ENCODE results near the gene IGSF9B. TPM values are rescaled to one million over a fixed set of nuclear protein-coding genes. Genes with fewer than 3 reads are reported as not detected.

The IGSF9B gene
- total RNA-seq, 2 experiments from 2014 or later, result 0.95 to 2.8 TPM

DNA sequence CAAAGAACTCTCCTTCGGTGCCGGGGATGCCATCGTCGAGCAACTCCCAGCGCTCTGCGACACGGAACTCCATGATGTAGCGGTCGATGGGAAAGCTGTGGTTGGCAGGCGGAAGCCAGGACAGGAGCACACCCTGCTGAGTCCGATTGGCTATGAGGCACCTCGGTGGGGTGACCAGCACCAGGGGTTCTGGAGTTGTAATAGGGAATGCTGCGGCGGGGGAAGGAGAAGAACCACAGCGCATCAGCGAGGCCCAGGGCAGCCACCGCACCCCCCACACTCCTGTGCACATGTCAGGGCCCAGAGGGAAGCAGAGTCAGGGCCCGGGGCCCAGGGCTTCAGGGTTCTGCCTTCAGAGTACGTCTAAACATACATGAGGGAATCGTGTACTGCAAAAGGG lies 31.0 kb downstream of the IGSF9B start:
- DNase-seq (ENCODE audit: low spot score), result no peak
- no peaks in the 10 kb centered on the region for H3K9me3 ChIP-seq (ENCODE audit: low read length)
- CTCF ChIA-PET (ENCODE audit: unreplicated experiment), result no interaction called here
- H4K20me1 ChIP-seq (ENCODE audit: insufficient read depth, low read length), result no peaks in the 10 kb centered on the region
- H3K4me1 ChIP-seq (ENCODE audit: insufficient read depth, low read length, poor library complexity, severe bottlenecking), result no peaks in the 10 kb centered on the region
- H3K4me2 ChIP-seq (ENCODE audit: low read length), result no peak overlapping the region
- POLR2A ChIA-PET, result no interaction called here
- no peak for TF ChIP-seq EZH2phosphoT487 (IDR thresholded peaks at IDR 0.05; ENCODE audit: borderline replicate concordance, low read depth, low read length)
- H2AFZ ChIP-seq (ENCODE audit: low read length), result no peak overlapping the region
- no peaks in the 10 kb centered on the region for H3K36me3 ChIP-seq (ENCODE audit: insufficient read depth, low read length)
- no peak overlapping the region for H3K27ac ChIP-seq (ENCODE audit: low read depth, low read length, poor library complexity, severe bottlenecking)
- no peaks in the 10 kb centered on the region for H3K79me2 ChIP-seq (ENCODE audit: insufficient read depth, low read depth, low read length)
- H3K4me3 ChIP-seq (ENCODE audit: low read depth, low read length, poor library complexity, severe bottlenecking), result no peak overlapping the region
- intact Hi-C loops (cut with micrococcal nuclease; ENCODE audit: unreplicated experiment), result loop anchor here (5.0 kb wide), 2 partner anchors 117 to 217 kb away; no protein-coding TSS in a partner anchor
- BruUV-seq (replicated peaks), result no TSS peak
- H3K9me2 ChIP-seq (ENCODE audit: insufficient read depth, low read length), result no peaks in the 10 kb centered on the region

DNA sequence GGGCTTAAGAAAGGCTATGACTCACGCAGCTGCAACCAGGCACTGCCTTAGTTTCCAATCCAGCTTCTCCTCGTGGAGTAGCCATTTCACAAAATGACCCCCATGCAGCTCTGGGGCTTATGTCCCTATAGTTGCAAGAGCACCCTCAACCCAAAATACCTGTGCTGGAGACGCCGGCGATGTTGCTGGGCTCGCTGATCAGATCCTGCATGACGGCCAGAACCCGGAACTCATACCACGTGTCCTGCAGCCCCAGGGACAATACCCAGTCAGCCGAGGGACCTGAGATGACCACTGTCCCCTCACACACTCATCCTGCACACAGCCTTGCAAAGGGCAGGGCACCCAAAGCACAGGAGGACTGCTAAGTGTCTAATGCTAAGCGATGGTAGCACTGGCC lies 32.1 kb downstream of the IGSF9B start:
- no peaks in the 10 kb centered on the region for H3K79me2 ChIP-seq (ENCODE audit: insufficient read depth, low read depth, low read length)
- no peaks in the 10 kb centered on the region for H3K9me2 ChIP-seq (ENCODE audit: insufficient read depth, low read length)
- no peak for DNase-seq (ENCODE audit: low spot score)
- H3K36me3 ChIP-seq (ENCODE audit: insufficient read depth, low read length), result no peaks in the 10 kb centered on the region
- H3K4me2 ChIP-seq (ENCODE audit: low read length), result no peak overlapping the region
- no TSS peak for BruUV-seq (replicated peaks)
- CTCF ChIA-PET (ENCODE audit: unreplicated experiment), result no interaction called here
- no peaks in the 10 kb centered on the region for H3K4me1 ChIP-seq (ENCODE audit: insufficient read depth, low read length, poor library complexity, severe bottlenecking)
- no peak overlapping the region for H3K4me3 ChIP-seq (ENCODE audit: low read depth, low read length, poor library complexity, severe bottlenecking)
- TF ChIP-seq EZH2phosphoT487 (IDR thresholded peaks at IDR 0.05; ENCODE audit: borderline replicate concordance, low read depth, low read length), result no peak
- H2AFZ ChIP-seq (ENCODE audit: low read length), result no peak overlapping the region
- no peaks in the 10 kb centered on the region for H3K9me3 ChIP-seq (ENCODE audit: low read length)
- H3K27ac ChIP-seq (ENCODE audit: low read depth, low read length, poor library complexity, severe bottlenecking), result no peak overlapping the region
- intact Hi-C loops (cut with micrococcal nuclease; ENCODE audit: unreplicated experiment), result loop anchor here (5.0 kb wide), 2 partner anchors 118 to 218 kb away; no protein-coding TSS in a partner anchor
- POLR2A ChIA-PET, result no interaction called here
- H4K20me1 ChIP-seq (ENCODE audit: insufficient read depth, low read length), result no peaks in the 10 kb centered on the region

DNA sequence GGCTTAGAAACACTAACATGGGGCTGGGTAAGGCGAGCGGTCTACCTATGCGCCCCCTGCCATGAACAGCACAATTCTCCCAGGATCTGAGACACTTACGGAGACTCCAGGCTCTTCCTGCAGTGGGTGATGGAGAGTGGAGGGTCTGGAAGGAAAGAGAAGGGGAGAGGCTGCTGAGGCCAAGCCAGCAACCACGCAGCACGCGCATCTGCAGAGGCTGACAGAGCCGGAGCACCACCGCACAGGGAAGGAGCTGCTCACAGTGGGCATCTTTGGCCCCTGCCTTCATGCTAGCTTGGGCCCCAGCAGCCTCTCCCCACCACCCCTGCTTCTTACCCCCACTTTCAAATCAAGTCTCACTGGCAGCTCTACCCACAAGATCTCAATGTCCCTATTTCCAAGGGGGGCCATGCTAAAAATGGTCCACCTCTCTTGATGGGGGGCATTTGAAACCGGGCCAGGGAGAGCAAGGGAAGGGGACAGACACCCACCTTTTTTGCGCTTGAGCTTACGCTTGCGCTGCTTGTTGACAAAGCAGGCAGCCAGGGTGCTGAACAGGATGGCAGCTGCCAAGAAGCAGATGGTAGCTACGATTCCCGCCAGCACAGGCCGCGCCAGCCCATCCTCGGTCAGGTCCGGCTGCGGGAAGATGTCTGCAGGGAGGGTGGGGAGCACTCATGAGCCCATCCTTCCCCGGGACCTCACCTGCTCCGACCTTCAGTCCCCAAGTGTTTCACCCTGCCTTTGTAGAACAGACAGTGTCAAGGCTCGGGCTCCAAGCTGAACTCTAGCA lies 34.5 kb downstream of the IGSF9B start:
- TF ChIP-seq, protein P1, sequence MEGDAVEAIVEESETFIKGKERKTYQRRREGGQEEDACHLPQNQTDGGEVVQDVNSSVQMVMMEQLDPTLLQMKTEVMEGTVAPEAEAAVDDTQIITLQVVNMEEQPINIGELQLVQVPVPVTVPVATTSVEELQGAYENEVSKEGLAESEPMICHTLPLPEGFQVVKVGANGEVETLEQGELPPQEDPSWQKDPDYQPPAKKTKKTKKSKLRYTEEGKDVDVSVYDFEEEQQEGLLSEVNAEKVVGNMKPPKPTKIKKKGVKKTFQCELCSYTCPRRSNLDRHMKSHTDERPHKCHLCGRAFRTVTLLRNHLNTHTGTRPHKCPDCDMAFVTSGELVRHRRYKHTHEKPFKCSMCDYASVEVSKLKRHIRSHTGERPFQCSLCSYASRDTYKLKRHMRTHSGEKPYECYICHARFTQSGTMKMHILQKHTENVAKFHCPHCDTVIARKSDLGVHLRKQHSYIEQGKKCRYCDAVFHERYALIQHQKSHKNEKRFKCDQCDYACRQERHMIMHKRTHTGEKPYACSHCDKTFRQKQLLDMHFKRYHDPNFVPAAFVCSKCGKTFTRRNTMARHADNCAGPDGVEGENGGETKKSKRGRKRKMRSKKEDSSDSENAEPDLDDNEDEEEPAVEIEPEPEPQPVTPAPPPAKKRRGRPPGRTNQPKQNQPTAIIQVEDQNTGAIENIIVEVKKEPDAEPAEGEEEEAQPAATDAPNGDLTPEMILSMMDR (conservative IDR thresholded peaks at IDR 0.05; ENCODE audit: low read length), result no peak
- TF ChIP-seq EZH2phosphoT487 (IDR thresholded peaks at IDR 0.05; ENCODE audit: borderline replicate concordance, low read depth, low read length), result no peak
- Histone ChIP-seq H4K20me1 (ENCODE audit: insufficient read depth, low read length) (no peaks in the 10 kb centered on the region), H3K9me3 (ENCODE audit: low read length) (no peaks in the 10 kb centered on the region), H3K36me3 (ENCODE audit: insufficient read depth, low read length) (no peaks in the 10 kb centered on the region), H3K4me3 (ENCODE audit: low read depth, low read length, poor library complexity, severe bottlenecking) (no peak overlapping the region), H3K4me2 (ENCODE audit: low read length) (no peak overlapping the region), H3K9me2 (ENCODE audit: insufficient read depth, low read length) (no peaks in the 10 kb centered on the region), H3K4me1 (ENCODE audit: insufficient read depth, low read length, poor library complexity, severe bottlenecking) (no peaks in the 10 kb centered on the region), H2AFZ (ENCODE audit: low read length) (no peak overlapping the region), H3K27ac (ENCODE audit: low read depth, low read length, poor library complexity, severe bottlenecking) (no peak overlapping the region), H3K79me2 (ENCODE audit: insufficient read depth, low read depth, low read length) (no peaks in the 10 kb centered on the region)
- no TSS peak for BruUV-seq (replicated peaks)
- POLR2A ChIA-PET, result no interaction called here
- CTCF ChIA-PET (ENCODE audit: unreplicated experiment), result no interaction called here
- no peak for DNase-seq (ENCODE audit: low spot score)
- intact Hi-C loops (cut with micrococcal nuclease; ENCODE audit: unreplicated experiment), result no loop called here
